HG02852 (cell line): ENCODE data around the gene ARHGEF28.

Source experiments
- ATAC-seq: cut with Tn5 transposase; IDR thresholded peaks from one replicate; pipeline ENCODE4 v1.9.1; 2021; ENCODE audit warnings: mild to moderate bottlenecking, moderate library complexity; ENCODE audit not compliant: unreplicated experiment

Gene ARHGEF28

DNA sequence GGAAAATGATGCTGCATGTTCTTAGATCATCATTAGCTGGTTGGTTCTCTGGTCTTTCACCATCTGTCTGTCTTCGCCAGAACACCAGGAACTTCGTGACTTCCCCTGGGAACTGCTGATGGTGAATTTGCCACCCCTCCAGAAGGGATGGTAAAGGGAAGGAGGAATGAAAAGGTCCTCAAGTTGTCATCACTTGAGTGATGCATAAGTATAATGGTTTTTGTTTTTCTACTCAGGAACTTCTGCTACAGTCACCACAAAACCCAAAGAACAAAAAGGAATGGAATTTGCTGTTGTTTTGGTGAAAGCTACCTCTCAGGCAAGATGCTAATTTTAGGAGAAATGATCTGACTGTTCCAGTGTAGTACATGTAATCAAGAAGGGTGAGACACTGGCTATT is 328.4 kb downstream of the ARHGEF28 start:
- ATAC-seq, result no peak

DNA sequence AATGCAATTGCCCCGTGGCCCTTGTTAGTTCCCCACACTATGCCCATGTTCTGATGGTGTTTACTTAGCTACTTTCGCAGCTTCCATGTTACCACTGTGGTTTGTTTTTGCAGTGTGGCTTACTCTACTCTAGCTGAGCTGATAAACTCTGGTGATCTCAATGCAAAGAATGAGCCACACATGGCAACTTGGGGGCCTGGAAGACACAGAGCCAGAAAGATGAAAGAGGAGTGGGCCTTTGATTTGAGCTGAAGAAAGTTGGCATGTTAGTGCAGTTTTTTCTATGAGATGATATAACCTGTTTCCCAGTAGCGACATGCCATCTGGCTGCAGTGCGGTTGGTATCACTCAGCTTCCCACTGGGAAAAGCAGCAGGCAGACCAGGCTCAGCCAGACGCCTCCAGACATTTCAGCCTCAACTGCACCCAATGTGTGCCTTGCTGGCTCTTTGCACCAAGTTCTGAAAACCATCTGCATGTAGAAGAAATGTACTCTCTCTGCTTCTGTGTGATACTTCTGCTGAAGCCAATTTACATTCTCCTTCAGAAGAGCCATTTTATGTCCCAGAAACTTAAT is 329.4 kb downstream of the ARHGEF28 start:
- ATAC-seq, result no peak

- ATAC-seq, result no peak
Measured at GRCh38 chr5:73957397-73958001, 331.5 kb downstream of the ARHGEF28 start.

GRCh38 chr5:73958037-73958436 is 332.0 kb downstream of the ARHGEF28 start:
- ATAC-seq, result no peak

- peak; percentile 77 for ATAC-seq
Measured at GRCh38 chr5:73960023-73960422, 334.0 kb downstream of the ARHGEF28 start.

DNA sequence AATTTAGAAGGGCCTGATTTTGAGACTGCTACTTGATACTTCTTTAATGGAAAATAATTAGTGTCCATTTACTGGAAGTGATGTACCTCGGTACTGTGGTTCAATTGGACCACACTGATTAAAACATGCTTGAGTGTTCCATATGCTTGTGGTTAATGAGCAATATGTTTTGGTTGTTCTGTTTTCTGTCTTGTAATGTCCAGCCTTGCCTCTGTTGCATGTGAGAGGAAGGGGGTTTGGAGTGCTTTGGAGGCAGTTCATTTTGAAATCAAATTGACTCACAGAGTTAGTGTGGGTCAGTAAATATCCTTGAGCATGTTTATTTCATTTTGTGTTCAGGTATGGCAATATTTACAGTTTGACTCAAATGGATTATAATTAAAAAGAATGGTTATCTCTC is 334.4 kb downstream of the ARHGEF28 start:
- no peak for ATAC-seq

- ATAC-seq, result no peak
Measured at GRCh38 chr5:73962801-73963425, 336.9 kb downstream of the ARHGEF28 start.

DNA sequence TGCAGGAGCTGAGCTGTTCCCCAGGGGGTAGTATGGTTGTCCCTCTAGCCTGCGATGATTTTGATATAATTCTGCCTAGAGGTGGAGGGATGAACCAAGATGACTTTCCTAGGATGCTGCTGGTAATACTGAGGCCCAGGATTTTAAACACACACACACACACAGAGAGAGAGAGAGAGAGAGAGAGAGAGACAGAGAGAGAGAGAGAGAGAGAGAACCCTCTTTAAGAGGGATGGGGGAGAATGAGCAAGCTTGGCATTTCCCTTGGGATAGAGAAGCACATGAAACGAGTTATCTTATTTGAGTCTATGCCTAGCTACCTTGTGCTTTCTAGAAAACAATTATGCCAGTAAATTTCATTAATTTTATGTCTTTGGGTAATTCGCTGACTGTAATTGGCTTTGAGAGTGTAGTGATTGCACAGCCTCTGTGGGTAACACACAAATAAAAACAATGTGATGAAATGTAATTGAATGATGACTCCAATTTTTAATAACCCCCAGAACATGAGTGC is 338.4 kb downstream of the ARHGEF28 start:
- ATAC-seq, result no peak

DNA sequence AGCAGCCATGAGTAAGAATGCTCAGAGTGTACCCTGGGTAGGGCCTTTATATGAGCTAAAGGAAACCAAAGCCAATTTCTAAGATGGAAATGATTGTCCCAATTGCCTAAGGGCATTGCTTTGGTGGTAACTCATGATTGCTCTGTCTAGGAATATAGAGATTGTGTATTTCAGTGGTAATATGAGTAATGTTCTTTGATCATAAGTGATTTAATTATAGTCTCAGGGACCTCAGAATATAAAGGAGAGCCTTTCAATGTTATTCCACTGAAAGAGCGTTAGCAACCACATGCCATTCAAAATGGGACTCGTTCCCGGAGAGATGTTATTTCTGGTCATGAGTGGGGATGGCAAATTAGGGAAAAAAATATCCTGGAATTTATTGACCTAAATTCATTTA is 340.5 kb downstream of the ARHGEF28 start:
- ATAC-seq, result no peak

DNA sequence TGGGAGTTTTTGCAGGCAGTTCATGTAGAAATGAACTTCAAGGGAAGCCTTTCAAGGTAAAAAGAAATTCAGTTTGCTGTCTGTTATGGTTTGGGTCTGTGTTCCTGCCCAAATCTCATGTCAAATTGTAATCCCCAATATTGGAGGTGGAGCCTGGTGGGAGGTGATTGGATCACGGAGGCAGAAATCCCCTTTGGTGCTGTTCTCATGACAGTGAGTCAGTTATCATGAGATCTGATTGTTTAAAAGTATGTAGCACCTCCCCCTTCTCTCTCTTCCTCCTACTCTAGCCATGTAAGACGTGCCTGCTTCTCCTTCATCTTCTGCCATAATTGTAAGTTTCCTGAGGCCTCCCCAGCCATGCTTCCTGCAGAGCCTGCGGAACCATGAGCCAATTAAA is 341.4 kb downstream of the ARHGEF28 start:
- no peak for ATAC-seq

DNA sequence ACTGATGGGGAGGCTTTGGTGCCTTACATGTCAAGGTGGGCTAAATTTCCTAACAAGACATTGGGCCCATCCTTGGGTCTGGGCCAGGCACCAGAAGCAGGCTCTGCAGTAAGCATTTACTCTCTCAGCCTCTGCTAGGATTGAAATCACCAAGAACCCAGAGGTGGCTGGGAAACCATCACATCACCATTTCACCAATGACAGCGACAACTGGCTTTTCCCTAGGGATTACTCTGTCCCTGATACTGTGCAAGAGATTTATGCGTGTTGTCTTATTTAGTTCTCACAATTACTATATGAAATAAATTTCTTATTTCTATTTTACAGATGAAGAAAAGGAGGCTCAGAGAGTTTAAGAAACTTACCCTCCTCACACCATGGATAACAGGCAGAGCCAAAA is 342.2 kb downstream of the ARHGEF28 start:
- ATAC-seq, result no peak

GRCh38 chr5:73968729-73969128 is 342.7 kb downstream of the ARHGEF28 start:
- ATAC-seq, result no peak

GRCh38 chr5:73969195-73970036 is 343.4 kb downstream of the ARHGEF28 start:
- ATAC-seq, result no peak

GRCh38 chr5:73971326-73971725 is 345.3 kb downstream of the ARHGEF28 start:
- ATAC-seq, result no peak

DNA sequence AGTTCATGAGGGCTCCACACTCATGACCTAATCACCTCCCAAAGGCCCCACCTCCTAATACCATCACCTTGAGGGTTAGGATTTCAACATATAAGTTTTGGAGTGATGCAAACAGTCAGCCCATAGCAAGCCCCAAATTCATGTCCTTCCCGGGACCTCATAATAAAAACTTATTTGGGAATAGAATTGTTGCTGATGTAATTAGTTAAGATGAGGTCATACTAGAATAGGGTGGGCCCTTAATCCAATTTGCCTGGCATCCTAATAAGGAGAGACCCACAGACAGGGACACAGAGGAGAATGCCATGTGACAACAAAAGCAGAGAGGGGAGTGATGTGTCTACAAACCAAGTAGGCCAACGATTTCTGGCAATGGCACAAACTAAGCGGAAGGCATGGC is 347.1 kb downstream of the ARHGEF28 start:
- no peak for ATAC-seq

GRCh38 chr5:73974871-73975360 is 348.9 kb downstream of the ARHGEF28 start:
- ATAC-seq, result no peak

GRCh38 chr5:73975845-73976244 is 349.8 kb downstream of the ARHGEF28 start:
- ATAC-seq, result no peak

GRCh38 chr5:73977146-73977545 is 351.1 kb downstream of the ARHGEF28 start:
- no peak for ATAC-seq

- no peak for ATAC-seq
Measured at GRCh38 chr5:73979321-73979720, 353.3 kb downstream of the ARHGEF28 start.

DNA sequence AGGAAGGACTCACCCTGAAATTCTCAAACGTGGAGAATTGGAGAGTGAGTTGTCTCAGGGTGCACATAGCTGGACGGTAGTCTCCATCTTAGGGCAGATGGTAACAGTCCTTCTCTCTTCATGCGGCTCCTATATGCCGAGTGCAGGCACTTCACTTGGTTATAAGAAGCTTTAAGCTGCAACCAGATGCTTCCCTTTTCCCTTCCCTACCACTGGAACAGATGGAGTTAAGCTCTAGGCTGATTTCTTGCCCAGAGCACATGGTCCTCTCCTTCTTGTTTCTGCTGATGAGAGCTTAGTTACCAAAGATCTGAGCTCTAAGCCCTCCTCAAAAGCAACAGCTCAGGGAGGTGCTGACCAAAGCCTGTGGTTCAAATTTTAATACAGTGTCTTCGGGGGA is 355.7 kb downstream of the ARHGEF28 start:
- no peak for ATAC-seq

DNA sequence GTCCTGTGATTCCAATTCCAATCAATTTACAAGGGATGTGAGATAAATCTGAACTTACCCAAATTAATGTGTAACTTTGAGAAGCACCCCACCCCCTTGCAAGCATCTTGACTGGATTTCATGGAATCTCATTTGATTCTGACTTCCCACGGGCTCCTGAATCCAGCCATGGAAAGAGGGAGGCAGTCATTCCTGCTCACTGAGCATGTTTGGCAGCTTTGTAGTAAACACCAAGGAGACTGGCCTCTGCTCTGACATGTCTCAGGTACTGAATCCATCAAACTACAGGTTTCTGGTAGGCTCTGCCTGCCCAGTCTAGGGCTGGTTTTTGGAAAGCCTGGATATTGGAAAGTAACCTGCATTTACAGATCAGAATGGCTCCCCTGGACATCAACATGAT is 357.6 kb downstream of the ARHGEF28 start:
- ATAC-seq, result no peak
